EH (cell line): ENCODE results near the gene ACSBG1.
A peak's percentile ranks its signal among the peaks of the same experiment; 100 is the strongest.
"Not testable (repeated sequence)": the region's sequence is repeated elsewhere in the genome, so short reads cannot be mapped to it uniquely, and the experiment has no call there.

Experiments used
- DNase-seq: peaks from one replicate; pipeline ENCODE4 v3.0.0-alpha.2; 2015; ENCODE audit warnings: low read depth

The ACSBG1 gene

DNA sequence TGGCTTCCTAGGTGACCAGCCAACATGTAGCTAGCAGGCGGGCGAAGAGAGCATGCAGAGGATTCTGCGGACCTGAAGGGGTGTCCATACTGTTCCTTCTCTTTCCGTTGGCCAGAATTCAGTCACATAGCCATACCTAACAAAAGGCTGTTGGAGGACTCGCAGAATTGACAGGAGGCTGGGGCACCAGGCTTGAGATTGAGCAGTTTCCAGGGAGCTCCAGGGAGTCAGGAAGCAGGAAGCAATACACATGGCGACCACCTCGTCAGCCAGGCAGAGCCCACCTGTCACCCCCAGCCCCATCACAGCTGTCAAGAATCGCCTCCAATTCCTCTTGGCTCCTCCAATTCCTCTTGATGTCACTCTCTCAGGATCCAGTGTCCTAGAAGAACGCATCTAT is 16.8 kb upstream of the ACSBG1 start:
- DNase-seq: no peak

DNA sequence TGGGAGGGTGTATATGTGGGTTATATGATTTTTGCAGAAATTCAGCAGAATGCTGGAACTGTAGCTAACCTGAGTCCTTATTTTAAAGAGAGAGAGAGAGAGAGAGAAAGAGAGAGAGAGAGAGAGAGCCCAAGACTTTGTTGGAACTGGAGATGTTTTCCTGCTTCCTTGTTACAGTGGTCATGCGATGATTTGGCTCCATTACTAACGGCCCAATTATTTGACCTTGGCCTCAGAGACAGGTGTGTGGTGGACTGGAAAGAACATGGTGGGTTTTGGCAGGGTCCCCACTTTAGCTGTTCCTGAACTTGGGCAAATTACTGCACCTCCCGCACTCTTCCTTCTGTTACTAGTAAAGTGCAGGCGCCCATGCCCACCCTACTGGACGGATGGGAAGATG is 14.8 kb upstream of the ACSBG1 start:
- DNase-seq: no peak

DNA sequence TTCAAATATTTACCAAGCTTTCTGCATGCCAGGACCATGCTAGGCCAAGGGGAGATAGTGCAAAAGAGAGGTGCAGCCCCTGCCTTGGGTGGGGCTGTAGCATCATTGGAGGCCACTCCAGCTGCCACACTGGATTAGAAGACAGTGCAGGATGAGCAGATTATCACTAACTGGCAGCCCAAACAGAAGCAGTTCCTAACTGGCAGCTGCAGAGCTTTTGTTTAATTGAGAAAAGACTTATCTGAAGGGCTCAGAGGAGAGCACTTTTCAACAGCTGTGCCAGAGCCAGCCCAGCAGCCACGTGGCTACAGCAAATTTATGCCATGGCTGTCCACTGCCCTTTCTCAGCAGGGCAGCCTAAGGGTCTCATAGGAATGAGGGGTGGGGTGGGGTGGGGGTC is 13.5 kb upstream of the ACSBG1 start:
- DNase-seq: no peak

DNA sequence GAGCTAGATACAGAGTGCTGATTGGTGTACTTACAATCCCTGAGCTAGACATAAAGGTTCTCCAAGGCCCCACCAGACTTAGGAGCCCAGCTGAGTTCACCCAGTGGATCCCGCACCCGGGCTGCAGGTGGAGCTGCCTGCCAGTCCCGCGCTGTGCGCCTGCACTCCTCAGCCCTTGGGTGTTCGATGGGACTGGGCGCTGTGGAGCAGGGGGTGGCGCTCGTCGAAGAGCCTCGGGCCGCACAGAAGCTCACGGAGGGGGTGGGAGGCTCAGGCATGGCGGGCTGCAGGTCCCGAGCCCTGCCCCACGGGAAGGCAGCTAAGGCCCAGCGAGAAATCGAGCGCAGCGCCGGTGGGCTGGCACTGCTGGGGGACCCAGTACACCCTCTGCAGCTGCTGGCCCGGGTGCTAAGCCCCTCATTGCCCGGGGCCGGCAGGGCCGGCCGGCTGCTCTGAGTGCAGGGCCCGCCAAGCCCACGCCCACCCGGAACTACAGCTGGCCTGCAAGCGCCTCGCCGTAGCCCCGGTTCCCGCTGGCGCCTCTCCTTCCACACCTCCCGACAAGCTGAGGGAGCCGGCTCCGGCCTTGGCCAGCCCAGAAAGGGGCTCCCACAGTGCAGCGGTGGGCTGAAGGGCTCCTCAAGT is 11.7 kb upstream of the ACSBG1 start:
- DNase-seq: not testable (repeated sequence)

DNA sequence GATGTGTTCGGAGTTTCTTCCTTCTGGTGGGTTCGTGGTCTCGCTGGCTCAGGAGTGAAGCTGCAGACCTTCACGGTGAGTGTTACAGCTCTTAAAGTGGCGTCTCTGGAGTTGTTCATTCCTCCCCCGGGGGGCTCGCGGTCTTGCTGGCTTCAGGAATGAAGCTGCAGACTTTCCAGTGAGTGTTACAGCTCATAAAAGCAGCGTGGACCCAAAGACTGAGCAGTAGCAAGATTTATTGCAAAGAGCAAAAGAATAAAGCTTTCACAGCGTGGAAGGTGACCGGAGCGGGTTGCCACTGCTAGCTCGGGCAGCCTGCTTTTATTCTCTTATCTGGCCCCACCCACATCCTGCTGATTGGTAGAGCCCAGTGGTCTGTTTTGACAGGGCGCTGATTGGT is 11.0 kb upstream of the ACSBG1 start:
- DNase-seq: not testable (repeated sequence)

DNA sequence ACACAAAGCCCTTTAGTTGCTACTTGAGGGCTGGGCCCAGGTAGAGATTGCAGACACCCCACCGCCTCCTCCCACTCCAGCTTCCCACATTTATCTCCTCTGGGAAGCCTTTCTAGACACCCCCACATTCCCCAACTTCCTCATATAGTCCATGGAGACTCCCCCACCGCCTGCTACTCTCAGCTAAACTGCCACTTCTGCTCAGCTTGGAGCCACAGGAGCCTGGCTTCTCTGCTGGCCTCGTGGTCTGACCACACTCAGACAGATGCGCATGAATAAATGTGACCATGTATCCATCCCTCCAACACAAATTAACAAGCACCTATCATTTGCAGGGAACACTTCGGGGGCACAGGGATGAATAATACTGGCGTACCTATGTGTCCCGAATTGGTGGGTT is 10.5 kb upstream of the ACSBG1 start:
- DNase-seq: no peak

DNA sequence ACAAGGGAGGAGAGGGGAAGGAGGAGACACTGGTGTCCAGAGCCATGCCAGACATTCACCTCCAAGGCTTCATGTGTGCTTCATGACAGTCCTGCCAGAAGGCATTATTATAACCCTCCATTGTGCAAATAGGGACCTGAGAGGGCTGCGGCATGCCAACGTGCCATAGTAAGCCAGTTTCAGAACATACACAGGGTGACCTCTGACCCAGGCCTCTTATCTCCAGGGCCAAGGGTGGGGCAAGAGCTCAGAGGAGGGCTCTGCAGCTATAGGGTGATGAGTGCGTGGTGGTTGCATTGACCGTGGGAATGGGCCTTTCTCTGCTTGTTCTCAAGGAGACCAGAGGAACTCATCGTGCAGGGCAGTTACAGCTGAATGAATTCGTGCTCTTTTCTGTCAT is 9.7 kb upstream of the ACSBG1 start:
- no peak for DNase-seq

DNA sequence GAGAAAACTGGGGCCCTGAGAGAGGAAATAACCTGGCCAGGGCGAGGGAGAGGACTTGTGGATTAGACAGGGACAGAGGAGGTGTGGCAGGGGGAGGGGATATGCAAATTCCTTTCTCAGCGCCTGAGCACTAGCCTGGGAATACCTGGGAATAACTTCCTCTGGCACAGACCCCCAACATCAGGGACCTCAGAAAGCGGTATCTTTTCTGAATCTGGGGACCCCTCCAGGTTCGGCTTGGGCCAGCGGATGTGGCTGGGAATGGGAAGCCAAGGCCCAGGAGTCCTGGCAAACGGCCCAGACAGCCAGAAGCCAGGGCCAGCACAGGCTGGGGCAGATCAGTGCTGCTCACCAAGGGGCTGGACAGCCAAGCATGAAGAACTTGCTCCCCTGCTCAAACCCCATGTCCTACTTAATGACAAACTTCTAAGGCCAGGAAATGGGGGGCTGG is 9.2 kb upstream of the ACSBG1 start:
- peak; percentile 53 for DNase-seq

DNA sequence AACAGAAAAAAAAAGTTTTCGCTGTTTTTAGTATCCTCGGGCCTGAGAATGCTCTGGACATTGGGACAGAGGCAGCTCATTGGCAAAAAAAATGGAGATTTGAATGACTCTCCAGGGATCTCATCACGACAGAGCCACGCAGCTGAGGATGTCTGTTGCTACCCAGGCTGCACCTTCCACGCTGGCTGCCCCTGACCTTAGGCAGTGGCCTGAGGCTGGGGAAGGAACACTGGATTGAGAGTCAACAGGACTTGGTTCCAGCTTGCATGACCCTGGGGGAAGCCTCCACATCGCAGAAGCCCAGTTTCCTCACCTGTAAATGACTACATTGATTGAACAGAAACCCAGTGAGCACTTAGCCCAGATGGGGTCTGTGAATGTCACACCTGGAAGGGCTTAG is 8.7 kb upstream of the ACSBG1 start:
- DNase-seq: no peak

DNA sequence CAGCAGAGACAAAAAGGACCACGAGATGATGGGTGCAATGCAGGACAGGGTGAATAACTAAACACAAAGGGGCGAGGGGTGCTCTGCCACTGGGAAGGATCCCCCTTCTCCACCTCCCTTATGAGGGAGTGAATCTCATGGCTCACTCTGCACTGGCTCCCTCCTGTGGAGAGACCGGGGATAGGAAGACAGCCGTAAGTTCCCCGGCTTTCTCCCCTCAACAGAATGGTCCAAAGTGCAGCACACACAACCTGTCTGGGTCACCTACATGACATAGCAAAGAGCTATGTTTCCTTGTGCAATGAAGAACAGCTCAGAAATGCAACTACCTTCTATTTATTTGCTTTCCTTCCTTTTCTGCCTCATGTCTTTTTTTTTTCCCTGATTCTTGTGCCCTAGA is 7.8 kb upstream of the ACSBG1 start:
- DNase-seq: peak; percentile 29

DNA sequence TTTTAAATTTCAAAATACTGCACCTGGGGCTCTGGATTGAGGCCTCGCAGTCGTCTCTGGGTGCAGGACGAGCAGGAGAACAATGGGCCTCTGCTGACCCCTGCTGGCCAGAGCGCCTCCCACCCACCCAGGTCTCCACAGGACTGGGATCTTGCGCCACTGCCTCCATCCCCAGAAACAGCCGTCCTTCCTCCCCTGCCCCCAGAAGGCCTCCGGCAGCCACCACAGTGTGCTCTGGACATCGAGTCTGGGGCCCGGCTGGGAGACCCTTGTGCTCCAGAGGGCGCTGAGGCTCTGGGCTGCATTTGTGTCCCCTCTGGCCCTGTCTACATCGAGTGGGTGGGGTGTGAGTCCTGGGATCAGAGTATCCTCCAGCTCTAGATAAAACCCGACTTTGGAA is 6.7 kb upstream of the ACSBG1 start:
- DNase-seq: peak; percentile 75

DNA sequence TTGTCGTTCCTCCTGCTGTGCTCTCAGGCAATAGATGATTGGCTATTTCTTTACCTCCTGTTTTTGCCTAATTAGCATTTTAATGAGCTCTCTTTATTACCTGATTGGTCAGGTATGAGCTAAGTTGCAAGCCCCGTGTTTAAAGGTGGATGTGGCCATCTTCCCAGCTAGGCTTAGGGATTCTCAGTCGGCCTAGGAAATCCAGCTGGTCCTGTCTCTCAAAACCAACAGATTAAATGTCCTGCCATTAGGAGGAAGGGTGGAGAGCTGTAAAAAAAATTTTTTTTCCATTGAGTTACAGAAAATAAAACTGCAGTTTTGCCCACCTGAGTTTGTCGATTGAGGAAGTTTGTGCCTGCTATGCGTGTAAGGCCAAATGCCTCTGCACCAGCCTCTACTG is 5.4 kb upstream of the ACSBG1 start:
- no peak for DNase-seq

DNA sequence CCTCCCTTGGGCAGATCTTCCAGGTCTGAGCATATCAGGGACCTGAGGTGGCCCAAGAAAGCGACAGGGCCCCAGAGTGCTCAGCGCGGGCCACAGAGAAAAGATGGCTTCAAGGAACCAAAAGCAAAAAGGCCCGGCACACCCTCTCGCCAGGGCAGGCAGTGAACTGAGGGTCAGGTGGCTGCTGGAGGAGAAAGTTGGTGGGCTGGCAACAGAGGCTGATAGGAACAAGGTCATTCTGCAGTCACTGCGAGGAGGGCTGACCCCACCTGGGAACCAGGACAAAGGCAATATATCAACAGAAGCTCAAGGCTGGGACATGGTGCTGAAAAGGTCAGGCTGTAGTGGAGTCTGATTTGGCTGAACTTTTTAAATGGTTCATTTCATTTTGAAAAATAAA is 2.8 kb upstream of the ACSBG1 start:
- DNase-seq: no peak

DNA sequence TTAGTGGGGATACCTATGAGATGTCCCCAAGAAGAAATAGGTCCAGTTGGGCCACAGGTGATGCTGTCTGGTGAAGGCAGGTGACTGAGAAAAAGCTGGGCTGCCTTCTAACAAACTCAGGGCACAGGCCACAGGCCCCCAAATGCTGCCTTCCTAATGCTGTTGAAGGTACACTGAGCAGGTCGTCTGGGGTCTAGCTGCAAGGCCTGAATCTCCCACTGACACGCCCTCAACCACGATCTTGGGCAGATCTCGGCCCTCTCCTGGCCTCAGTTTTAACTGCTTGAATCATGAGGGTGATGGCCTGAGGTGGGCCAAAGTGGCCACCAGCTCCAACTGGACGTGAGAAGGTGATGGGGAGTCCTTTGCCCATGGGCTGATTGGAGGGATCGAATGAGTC is 2.1 kb upstream of the ACSBG1 start:
- DNase-seq: no peak

DNA sequence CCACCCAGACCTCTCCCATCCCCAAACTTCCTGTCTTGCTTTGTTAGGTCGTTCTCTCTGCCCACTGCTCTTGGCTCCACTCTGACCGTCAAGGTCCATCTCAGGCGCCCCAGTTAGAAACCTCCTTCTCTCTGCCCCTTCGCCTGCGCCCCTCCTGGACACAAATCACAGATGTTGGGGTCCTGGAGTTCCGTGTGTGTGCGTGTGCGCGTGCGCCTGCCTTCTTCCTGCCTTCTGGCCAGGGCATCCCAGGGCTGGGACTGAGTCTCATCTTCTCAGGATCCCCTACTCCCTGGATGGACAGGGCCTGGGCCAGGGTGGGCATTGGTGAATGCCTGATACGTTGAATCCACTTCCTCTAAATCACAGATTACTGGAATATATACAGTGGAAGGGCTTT is 869 bp downstream of the ACSBG1 start:
- DNase-seq: no peak

DNA sequence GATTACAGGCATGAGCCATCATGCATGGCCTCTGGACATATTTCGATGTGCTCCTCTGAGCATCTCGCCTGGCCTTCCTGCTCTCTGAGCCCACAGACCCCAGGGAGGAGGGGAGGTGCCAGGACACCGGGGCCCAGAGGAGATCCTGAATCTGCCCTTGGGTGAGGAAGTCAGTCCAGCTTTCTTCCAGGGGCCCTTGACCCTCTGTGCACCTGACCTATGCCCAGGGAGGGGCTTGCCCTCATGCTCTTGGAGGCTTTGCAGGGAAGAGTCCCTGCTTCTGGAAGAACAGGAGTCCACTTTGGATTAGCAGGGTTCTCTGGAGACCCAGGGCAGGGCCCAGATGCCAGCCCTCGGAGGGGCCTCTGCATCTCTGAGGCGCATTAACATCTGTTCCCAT is 1.4 kb downstream of the ACSBG1 start:
- DNase-seq: no peak

DNA sequence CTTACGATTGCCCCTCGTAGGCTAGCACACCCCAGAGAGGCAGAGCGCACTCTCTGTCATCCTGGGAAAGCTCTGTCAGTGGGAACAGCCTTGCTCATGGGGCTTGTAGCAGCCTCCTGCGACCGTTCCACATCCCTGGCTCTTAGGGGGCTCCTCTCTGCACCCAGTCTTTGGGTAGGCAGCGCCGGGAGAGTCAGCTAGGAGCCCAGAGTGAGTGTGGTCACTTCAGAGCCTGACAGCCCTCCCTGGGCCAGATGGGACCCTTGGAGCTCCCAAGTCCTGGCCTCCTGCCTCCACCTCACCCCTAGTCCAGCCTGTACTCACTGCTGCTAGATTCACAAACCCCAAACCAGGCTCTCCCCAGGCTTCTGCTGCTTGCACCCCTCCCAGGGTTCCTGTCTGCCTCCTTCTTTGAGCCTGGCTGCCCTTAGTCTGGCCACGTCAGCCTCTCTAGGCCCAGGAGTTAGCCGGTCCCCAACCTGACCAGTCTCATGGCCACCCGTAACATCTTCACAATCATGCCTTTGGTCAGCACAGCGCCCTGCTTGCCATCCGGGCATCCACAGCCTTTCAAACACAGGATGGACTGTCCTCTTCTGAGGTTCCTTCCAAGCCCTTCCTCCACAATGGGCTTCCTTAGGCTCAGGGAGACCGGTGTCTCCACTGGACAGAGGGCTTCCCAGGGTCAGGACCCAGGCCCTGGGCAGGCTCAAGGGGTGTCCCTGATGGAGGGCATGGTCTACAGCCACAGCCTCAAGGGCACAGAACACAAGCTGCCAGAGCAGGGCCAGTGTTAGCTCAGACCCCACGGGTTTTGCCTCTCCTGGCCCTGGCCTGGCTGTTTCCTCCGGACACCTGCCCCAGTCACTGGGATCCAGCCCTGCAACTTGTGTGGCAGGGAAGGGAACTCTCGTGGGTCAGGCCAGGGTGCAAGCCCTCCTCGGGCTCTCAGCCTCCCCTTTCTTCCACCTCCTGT is 4.6 kb downstream of the ACSBG1 start:
- DNase-seq: no peak

DNA sequence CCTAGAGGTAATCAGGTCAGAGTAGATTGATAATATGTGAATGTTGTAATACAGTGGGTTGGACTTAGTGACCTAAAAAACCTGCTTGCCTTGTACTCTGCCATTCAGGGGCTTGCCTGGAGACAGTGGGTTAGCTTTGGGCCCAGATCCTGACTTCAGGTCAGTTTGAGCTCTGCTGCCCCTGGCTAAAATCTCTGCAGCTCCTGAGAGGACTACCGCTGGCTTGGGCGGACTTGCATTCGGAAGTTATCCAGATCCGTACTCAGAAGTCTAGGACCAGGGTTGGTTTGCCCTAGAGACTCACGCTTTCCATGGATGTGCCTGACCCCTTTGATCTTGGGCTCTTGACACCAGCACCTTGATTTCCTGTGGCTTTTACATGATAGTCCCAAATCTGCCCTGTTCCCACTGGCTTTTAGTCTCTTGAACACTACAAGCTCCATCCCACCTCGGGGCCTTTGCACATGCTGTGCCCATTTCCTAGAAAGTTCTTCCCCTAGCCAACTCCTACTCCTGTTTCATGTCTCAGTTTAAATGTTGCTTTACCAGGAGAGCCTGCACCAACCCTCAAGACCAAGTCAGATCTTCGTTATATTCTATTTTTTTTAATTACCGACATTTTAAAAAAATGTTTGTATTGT is 5.9 kb downstream of the ACSBG1 start:
- no peak for DNase-seq

DNA sequence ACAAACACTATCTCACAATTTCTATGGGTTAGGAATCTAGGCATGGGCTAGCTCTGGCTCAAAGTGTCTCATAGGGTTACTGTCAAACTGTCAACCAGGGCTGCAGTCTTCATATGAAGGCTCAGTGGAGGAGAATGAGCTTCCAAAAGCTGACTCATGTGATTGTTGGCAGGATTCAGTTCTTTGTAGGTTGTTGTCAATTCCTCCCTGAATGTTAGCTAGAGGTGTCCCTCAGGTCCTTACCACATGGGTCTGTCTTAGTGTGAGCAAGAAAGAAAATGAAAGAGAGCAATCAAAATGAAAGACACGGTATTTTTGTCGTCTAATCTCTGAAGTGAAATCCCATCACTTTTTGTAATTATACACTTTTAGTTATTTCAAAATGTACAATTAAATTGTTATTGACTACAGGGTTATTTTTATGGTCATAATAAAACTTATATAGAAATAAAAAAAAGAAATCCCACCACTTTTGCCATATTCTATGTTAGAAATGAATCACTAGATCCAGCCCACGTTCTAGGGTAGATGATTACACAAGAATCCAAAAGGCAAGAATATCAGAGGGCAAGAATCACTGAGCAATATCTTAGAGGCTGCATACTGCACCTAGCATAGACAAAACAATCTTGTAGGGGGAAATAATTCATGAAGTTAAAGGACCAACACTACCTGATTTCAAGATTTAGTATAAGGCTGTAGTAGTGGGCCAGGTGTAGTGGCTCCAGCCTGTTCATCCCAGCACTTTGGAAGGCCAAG is 8.4 kb downstream of the ACSBG1 start:
- peak; percentile 22 for DNase-seq

DNA sequence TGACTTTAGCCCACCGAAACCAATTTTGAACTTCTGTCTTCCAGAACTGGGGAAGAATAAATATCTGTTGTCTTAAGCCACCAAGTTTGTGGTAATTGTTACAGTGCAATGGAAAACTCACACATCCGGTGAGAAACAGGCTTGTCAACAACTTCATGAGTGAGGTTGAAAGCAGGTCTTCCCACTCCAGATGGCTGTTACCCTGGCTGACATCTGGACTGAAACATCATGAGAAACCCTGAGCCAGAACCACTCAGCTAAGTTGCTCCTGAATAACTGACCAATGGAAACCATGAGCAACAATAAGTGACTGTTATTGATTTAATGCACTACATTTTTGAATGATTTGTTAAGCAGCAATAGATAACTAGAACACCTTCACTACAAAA is 10.3 kb downstream of the ACSBG1 start:
- DNase-seq: no peak

DNA sequence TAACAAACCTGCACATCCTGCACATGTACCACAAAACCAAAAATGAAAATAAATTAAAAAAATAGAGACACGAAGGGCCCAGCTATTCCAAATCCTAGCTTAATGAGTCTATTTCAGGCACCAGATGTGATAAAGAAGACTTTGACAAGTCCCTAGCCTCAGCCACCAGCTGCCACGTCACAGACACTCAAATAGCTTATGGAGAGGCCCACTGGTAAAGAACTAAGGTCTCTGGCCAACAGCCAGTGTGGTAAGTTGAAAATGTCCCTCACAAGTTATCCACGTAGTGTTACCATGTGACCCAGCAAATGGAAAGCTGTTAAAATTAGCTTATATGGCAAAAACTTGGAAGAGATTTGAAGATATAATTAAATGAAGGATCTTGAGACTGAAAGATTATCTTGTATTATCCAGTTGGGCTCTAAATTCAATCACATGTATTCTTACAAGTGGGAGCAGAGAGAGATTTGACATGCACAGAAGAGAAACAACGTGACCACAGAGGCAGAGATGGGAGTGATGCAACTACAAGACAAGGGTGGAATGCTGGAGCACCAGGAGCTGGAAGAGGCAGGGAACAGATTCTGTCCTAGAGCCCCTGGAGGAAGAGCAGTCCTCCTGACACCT is 10.9 kb downstream of the ACSBG1 start:
- DNase-seq: peak; percentile 21
